GM18517 (cell line): ENCODE measurements around the gene FRMD4A.
"Not testable (repeated sequence)": the region's sequence is repeated elsewhere in the genome, so short reads cannot be mapped to it uniquely, and the experiment has no call there.

Experiments
- ATAC-seq: cut with Tn5 transposase; IDR thresholded peaks from one replicate; pipeline ENCODE4 v1.9.1; 2021; ENCODE audit warnings: mild to moderate bottlenecking, moderate library complexity; ENCODE audit not compliant: unreplicated experiment

Gene FRMD4A

DNA sequence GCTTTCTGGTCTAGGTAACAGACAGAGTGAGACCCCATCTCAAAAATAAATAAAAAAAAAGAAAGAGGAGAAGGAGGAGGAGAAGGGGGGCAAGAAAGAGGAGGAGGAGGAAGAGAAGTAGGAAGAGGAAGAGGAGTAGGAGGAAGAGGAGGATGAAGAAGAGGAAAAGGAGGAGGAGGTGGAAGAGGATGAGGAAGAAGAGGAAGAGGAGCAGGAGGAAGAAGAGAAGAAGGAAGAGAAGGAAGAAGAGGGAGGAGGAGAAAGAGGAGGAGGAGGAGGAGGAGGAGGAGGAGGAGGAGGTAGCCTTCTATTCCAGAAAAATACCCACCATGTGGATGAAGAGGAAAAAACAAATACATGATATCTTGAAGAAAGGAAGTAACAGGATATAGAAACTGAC, 172.1 kb downstream of the FRMD4A start:
- ATAC-seq, result no peak

GRCh38 chr10:14156104-14156503, 174.6 kb downstream of the FRMD4A start:
- no peak for ATAC-seq

- no peak for ATAC-seq
Observed at GRCh38 chr10:14153570-14154055, 177.1 kb downstream of the FRMD4A start.

DNA sequence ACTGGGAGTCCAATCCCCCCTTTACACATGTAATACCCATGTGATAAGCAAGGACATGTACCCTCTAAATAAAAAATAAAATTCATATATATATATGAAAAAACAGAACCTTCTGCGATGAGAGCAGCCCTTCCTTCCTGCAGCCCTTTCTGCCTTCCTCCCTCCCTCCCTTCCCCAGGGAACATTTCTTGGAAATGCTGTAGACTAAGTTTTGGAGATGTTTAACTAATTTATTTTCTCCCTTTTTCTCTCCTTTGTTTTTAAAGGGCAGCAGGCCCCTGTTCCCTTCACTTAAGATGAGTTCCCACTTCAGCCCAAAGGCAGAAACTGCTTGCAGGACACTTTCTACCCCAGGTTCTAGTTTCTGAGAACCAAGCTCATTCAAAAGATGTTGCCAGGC, 179.2 kb downstream of the FRMD4A start:
- ATAC-seq, result no peak

- ATAC-seq, result no peak
Observed at GRCh38 chr10:14150526-14150925, 180.2 kb downstream of the FRMD4A start.

- no peak for ATAC-seq
Observed at GRCh38 chr10:14146501-14146900, 184.2 kb downstream of the FRMD4A start.

DNA sequence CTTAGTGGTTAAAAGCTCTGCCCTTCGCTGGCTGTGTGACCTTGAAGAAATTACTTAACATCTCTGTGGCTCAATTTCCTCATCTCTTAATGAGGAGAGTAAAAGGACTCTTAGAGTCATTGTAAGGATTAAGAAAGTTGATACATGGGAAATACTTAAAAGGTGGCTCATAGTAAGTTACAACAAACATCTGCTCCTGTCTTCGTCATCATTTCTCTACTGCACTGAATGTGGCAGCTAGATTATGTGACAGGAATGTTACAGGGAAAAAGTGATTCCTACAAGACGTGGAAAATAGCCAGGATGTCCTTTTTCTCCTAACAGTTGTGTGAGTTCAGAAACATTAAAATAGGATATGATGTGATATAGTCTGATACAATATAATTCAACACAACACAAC, 184.7 kb downstream of the FRMD4A start:
- ATAC-seq, result no peak

DNA sequence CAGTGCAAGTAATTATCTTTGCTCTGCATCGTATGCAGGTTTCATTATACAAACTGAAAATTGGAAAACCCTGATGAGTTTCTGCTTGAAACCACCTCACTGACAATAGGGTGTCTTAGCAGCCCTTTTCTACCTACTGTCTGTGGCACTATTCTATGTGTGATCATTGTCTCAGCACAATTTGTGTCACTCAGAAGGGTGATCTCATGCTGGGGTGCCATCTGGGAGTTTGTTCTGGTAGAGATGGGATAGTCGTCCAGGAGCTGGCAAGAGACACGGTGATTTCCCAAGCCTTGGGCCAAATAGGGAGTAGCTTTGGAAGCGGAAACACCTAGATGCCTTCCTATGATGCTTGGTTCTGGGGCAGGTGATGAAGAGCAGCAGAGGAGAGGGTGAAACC, 186.3 kb downstream of the FRMD4A start:
- no peak for ATAC-seq

GRCh38 chr10:14142606-14143250, 188.0 kb downstream of the FRMD4A start:
- no peak for ATAC-seq

DNA sequence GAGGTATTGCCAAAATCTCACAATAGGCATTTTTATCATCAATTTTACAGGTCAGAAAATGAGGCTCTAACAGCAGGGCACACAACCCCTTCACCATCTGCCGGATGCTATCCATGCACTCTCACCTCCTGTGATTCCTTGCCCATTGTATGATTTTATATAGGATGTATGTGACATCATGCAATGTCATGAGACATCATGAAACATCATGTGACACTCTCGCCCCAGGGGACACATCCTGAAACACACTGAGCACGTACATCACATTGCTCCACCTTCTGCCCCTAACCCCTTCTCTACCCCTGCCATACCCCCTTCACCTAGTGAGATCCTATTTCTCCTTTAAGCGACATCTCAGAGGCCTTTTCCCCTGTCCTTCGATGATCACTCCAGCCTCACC, 189.4 kb downstream of the FRMD4A start:
- ATAC-seq, result no peak

- no peak for ATAC-seq
Observed at GRCh38 chr10:14137391-14137790, 193.3 kb downstream of the FRMD4A start.

DNA sequence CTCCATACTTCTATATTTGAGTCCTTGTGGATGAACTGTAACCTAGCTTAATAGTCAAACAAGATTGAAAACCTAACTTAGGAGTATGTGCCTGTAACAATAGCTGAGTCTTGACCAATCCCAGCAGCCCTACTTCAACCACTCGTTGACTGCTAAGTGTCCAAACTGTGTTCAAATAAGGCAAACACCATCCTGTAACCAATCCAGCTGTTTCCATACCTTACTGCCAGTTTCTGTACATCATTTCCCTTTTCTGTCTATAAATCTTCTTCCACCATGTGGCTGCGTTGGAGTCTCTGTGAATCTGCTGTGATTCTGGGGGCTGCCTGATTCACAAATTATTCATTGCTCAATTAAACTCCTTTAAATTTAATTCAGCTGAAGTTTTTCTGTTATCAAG, 195.5 kb downstream of the FRMD4A start:
- ATAC-seq, result not testable (repeated sequence)

GRCh38 chr10:14134275-14134674, 196.4 kb downstream of the FRMD4A start:
- ATAC-seq, result no peak

- no peak for ATAC-seq
Observed at GRCh38 chr10:14131261-14131960, 199.3 kb downstream of the FRMD4A start.

DNA sequence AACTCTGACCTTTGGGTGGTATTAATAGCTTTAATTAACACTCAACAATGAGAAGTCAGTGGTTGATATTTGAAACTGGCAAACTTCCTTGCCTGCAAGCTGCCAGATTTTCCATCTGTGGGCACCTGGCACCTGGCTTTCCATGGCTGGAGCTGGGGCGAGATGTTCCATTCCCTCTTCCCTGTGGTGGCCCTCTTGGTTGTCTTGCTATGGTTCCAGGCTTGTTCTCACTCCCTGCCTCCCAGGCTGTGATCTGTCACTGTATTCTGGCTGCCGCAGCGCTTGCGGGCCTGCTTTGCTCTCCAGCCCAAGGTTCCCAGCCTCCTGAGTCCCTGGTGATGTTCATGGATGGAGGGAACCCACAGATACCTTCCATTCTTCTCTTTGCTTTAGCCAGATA, 201.0 kb downstream of the FRMD4A start:
- no peak for ATAC-seq

DNA sequence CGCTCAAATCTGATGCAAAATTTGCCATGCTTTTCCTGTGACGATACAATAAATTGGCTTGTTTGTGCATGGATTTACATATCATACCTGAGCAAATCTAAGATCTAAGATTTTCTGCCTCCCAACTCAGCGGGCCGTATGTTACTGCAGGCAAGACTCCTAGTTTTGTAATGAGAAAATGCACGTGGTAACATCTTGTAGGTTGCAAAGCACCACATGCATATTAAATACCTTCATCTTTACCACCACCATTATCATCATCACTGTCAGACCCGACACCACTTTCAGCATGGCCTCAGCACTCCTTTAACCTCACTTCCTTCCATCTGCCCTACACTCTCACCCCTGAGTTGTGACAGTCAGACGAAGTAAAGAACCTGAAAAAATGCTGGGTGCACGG, 202.2 kb downstream of the FRMD4A start:
- no peak for ATAC-seq

GRCh38 chr10:14126697-14127440, 203.9 kb downstream of the FRMD4A start:
- no peak for ATAC-seq

DNA sequence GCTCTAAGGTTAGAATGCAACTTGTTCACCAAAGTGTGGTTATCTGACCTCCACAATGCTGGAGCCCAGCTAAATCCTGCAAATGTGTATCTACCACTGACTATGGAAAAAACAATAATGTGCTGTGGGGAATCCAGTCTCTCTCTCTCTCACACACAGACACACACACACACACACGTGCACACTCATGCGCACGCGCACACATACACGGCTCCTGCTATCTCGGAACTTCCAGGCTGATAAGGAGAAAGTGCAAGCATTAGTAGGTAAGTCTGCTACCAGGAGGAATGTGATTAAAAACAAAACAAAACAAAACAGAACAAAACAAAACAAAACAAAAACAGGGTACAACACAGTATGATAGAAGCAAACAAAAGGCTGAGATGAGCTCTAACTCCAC, 205.2 kb downstream of the FRMD4A start:
- ATAC-seq, result no peak

GRCh38 chr10:14124941-14125340, 205.8 kb downstream of the FRMD4A start:
- no peak for ATAC-seq

GRCh38 chr10:14123139-14123538, 207.6 kb downstream of the FRMD4A start:
- ATAC-seq, result no peak

DNA sequence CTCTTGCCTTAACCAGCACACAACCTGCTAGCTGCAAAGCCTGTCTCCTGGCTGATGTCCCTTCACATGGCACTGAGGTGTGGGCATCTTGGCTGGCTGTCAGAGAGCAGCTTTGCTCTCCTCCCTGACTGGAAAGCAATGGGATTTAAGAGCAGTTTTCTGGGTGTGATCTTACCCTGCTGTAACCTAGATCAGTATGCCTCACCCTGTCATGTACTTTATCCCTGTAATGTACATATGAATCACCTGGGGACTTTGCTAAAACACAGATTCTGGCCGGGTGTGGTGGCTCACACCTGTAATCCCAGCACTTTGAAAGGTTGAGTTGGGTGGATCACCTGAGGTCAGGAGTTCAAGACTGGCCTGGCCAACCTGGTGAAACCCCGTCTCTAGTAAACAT, 209.9 kb downstream of the FRMD4A start:
- no peak for ATAC-seq

DNA sequence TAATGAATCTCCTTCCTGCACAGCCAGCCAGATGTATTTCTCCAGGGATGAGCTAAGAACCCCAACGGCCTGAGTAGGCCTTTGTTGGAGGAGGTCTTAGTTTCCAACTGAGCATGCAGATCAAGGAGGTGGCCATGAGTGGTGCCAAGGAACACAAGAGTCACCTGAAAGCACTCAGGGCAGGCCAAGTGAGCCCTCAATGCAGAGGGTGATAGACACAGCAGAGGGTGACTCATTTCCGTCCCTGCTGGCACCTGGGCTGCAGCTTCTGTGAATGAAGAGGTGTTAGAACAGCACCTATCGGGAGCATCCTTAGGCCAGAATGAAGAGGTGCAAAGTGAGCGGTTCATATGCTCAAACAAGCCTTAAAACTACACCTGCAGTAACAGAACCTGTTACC, 211.8 kb downstream of the FRMD4A start:
- no peak for ATAC-seq
